HepG2 (cell line): ENCODE data around the gene WRAP73. TPM values are rescaled to one million over a fixed set of nuclear protein-coding genes. Genes with fewer than 3 reads are reported as not detected.

Experiments used
- ATAC-seq: fragments of 200-7000 bp; cut with Tn5 transposase; 3 replicates; pipeline ENCODE4 v1.9.1; 2020; ENCODE audit warnings: mild to moderate bottlenecking, moderate library complexity
- BruUV-seq: library from RNA; stranded (reverse); fragments of 400-500 nt; replicated peaks from 2 replicates; lab custom pipeline; 2021; lab: Mats Ljungman, UMichigan
- CTCF ChIA-PET: fragments of 300-600 bp; formaldehyde crosslinking; extraction: SDS; loops from one replicate; lab custom pipeline; 2021; ENCODE audit warnings: low total read pairs, inconsistent platforms, low intra/inter-chr PET ratio; lab: Yijun Ruan, JAX
- POLR2A ChIA-PET: fragments of 350-600 bp; sonication (Branson Sonifier 250); formaldehyde crosslinking; loops from one replicate; lab custom pipeline; 2020; ENCODE audit warnings: antibody characterized with exemption, inconsistent platforms; lab: Yijun Ruan, JAX
- DNase-seq: peaks from one replicate; pipeline ENCODE4 v3.0.0-alpha.2; 2015; ENCODE audit warnings: low spot score
- FAIRE-seq: peaks from 3 replicates; lab custom pipeline; 2011; peaks lifted over from hg19 to GRCh38; lab: Jason Lieb, UNC
- H2AFZ ChIP-seq: one replicate; pipeline ENCODE4 v1.6.1; 2011; ENCODE audit warnings: low read length, inconsistent platforms
- H3K27ac ChIP-seq: fragments of 300-600 bp; 3 replicates; pipeline ENCODE4 v1.8.0; 2011; ENCODE audit warnings: mixed run types, mild to moderate bottlenecking, mixed read lengths, low read length, inconsistent platforms; ENCODE audit not compliant: insufficient read depth; ENCODE audit errors: extremely low read length
- H3K27me3 ChIP-seq, 2 experiments: fragments of 200-600 bp in 1 of 2; 2 replicates in 1 of 2; 3 replicates in 1 of 2; pipeline versions ENCODE4 v1.6.0 to v1.8.0; 2011; ENCODE audit warnings: low read length in 2 of 2, mild to moderate bottlenecking in 2 of 2, moderate library complexity in 2 of 2, inconsistent platforms in 1 of 2; ENCODE audit not compliant: insufficient read depth in 2 of 2, control insufficient read depth in 1 of 2
- H3K36me3 ChIP-seq, 2 experiments: fragments of 200-600 bp in 1 of 2; replicated peaks in 1 of 2; 2 replicates in 1 of 2; 3 replicates in 1 of 2; pipeline versions ENCODE4 v1.5.1 to v1.8.0; 2011; ENCODE audit warnings: low read length in 2 of 2, inconsistent platforms in 1 of 2; ENCODE audit not compliant: insufficient read depth in 2 of 2, control insufficient read depth in 1 of 2
- H3K4me1 ChIP-seq: 2 replicates; pipeline ENCODE4 v1.5.1; 2012; ENCODE audit warnings: low read length, inconsistent platforms; ENCODE audit not compliant: insufficient read depth
- H3K4me2 ChIP-seq: 2 replicates; pipeline ENCODE4 v1.6.0; 2011; ENCODE audit warnings: low read depth, low read length, inconsistent platforms
- H3K4me3 ChIP-seq, 3 experiments: fragments of 200-600 bp in 1 of 3; sonication (generic), shearing (Covaris generic) in 1 of 3; replicated peaks in 1 of 3; 2 replicates each; pipeline ENCODE4 v1.5.1; 2011 to 2016; ENCODE audit warnings: low read length in 3 of 3, inconsistent platforms in 2 of 3, low read depth in 2 of 3, mild to moderate bottlenecking in 2 of 3, control low read depth in 1 of 3, mixed read lengths in 1 of 3; ENCODE audit not compliant: insufficient read depth in 1 of 3
- H3K79me2 ChIP-seq: one replicate; pipeline ENCODE4 v1.6.1; 2011; ENCODE audit warnings: low read length, inconsistent platforms; ENCODE audit not compliant: insufficient read depth
- H3K9ac ChIP-seq: 2 replicates; pipeline ENCODE4 v1.6.0; 2011; ENCODE audit warnings: mild to moderate bottlenecking, low read depth, low read length, inconsistent platforms; ENCODE audit not compliant: insufficient read depth
- H3K9me3 ChIP-seq: 2 replicates; pipeline ENCODE4 v1.5.1; 2012; ENCODE audit warnings: mild to moderate bottlenecking, low read length
- H4K20me1 ChIP-seq: 2 replicates; pipeline ENCODE4 v1.6.0; 2011; ENCODE audit warnings: inconsistent platforms, mild to moderate bottlenecking, low read length, moderate library complexity; ENCODE audit not compliant: insufficient read depth
- ARID3A ChIP-seq: IDR thresholded peaks from 2 replicates; pipeline ENCODE4 v1.6.1; 2012; ENCODE audit warnings: low read depth, low read length, improper control_type of control experiment
- BCL6 ChIP-seq: IDR thresholded peaks from 2 replicates; pipeline ENCODE4 v1.6.1; 2016; ENCODE audit warnings: missing genetic modification reagents, missing compliant biosample characterization
- E2F2 ChIP-seq: sonication (generic); formaldehyde crosslinking; IDR thresholded peaks from 2 replicates; pipeline ENCODE4 v1.4.0; 2020; ENCODE audit warnings: missing genetic modification reagents, borderline replicate concordance
- ETV5 ChIP-seq: IDR thresholded peaks from 2 replicates; pipeline ENCODE4 v1.6.1; 2018; ENCODE audit warnings: missing biosample characterization, missing genetic modification reagents, inconsistent platforms, borderline replicate concordance
- HHEX ChIP-seq: IDR thresholded peaks from 2 replicates; pipeline ENCODE4 v1.6.1; 2016; ENCODE audit warnings: control low read depth
- HMGA1 ChIP-seq: sonication (generic); formaldehyde crosslinking; conservative IDR thresholded peaks from 2 replicates; pipeline ENCODE4 v1.4.0; 2020; ENCODE audit warnings: missing genetic modification reagents
- ISL2 ChIP-seq: sonication (generic); formaldehyde crosslinking; IDR thresholded peaks from 2 replicates; pipeline ENCODE4 v1.5.0; 2020; ENCODE audit warnings: missing genetic modification reagents
- NR2F6 ChIP-seq, 2 experiments: IDR thresholded peaks; 2 replicates each; pipeline ENCODE4 v1.6.1; 2016; ENCODE audit warnings: antibody characterized with exemption in 1 of 2, mild to moderate bottlenecking in 1 of 2
- RAD21 ChIP-seq: fragments of 450-650 bp; formaldehyde crosslinking; IDR thresholded peaks from 2 replicates; pipeline ENCODE4 v1.5.0; 2020; ENCODE audit warnings: mild to moderate bottlenecking
- RBM39 ChIP-seq: fragments of 200-400 bp; formaldehyde crosslinking; IDR thresholded peaks from one replicate; pipeline ENCODE4 v1.6.1; 2018; ENCODE audit warnings: antibody characterized with exemption, mild to moderate bottlenecking, low read depth, low read length; ENCODE audit not compliant: poor library complexity, severe bottlenecking
- SATB2 ChIP-seq: sonication (generic); formaldehyde crosslinking; IDR thresholded peaks from 2 replicates; pipeline ENCODE4 v1.5.0; 2020; ENCODE audit warnings: missing genetic modification reagents
- SMC3 ChIP-seq: IDR thresholded peaks from 2 replicates; pipeline ENCODE4 v1.6.1; 2011; ENCODE audit warnings: low read length, improper control_type of control experiment
- STAG1 ChIP-seq: sonication (generic); formaldehyde crosslinking; IDR thresholded peaks from 2 replicates; pipeline ENCODE4 v1.4.0; 2020; ENCODE audit warnings: missing genetic modification reagents
- ZMYM3 ChIP-seq: sonication (generic); formaldehyde crosslinking; IDR thresholded peaks from 2 replicates; pipeline ENCODE4 v1.5.1; 2020; ENCODE audit warnings: mild to moderate bottlenecking, missing genetic modification reagents
- ZNF12 ChIP-seq: sonication (generic); formaldehyde crosslinking; IDR thresholded peaks from 2 replicates; pipeline ENCODE4 v1.5.0; 2020; ENCODE audit warnings: missing genetic modification reagents
- ZNF292 ChIP-seq: sonication (generic); formaldehyde crosslinking; IDR thresholded peaks from 2 replicates; pipeline ENCODE4 v1.8.1; 2022; ENCODE audit warnings: mild to moderate bottlenecking, low read depth, missing genetic modification reagents, borderline replicate concordance
- ZNF616 ChIP-seq: sonication (generic); formaldehyde crosslinking; IDR thresholded peaks from 2 replicates; pipeline ENCODE4 v1.5.0; 2020; ENCODE audit warnings: low read depth, mild to moderate bottlenecking, missing genetic modification reagents
- ZNF703 ChIP-seq: sonication (generic); formaldehyde crosslinking; IDR thresholded peaks from 2 replicates; pipeline ENCODE4 v1.5.1; 2020; ENCODE audit warnings: missing genetic modification reagents, mild to moderate bottlenecking, moderate library complexity, borderline replicate concordance
- ZNF788 ChIP-seq: sonication (generic); formaldehyde crosslinking; IDR thresholded peaks from 2 replicates; pipeline ENCODE4 v1.5.0; 2020; ENCODE audit warnings: mild to moderate bottlenecking, missing genetic modification reagents, borderline replicate concordance
- WGBS: methylation state at CpG from one replicate; pipeline ENCODE4 v1.1.6; 2017; ENCODE audit warnings: low lambda C conversion rate; 5-methylcytosine and 5-hydroxymethylcytosine counted together
- in situ Hi-C: cut with HindIII; loops from 2 replicates; pipeline ENCODE4 v1.10.0; 2017; ENCODE audit warnings: low pct_unique_long_range_greater_than_20kb; ENCODE audit not compliant: extremely low pct_ligation_motif_present
- intact Hi-C: fragments of 100-400 bp; cut with micrococcal nuclease; formaldehyde crosslinking; loops from one replicate; pipeline ENCODE4 v1.10.0; 2022; ENCODE audit not compliant: unreplicated experiment
- polyA plus RNA-seq, 8 experiments: library from polyadenylated mRNA; depleted of rRNA in 3 of 8; stranded (reverse) in 7 of 8; unstranded in 1 of 8; fragments of >200 nt; fragmentation: Illumina TruSeq in 4 of 8; extraction: Trizol in 4 of 8; gene quantifications; 2 replicates each; pipeline versions ENCODE4 v1.2.1 to v1.2.3, GENCODE V29; 2011 to 2016; ENCODE audit warnings: low read depth in 4 of 8, missing spikeins in 1 of 8, mixed read lengths in 1 of 8; ENCODE audit not compliant: insufficient read depth in 1 of 8
- total RNA-seq, 5 experiments: library from RNA; depleted of rRNA; stranded (reverse); fragments of >200 nt; fragmentation: Illumina TruSeq; extraction: Trizol; gene quantifications; 2 replicates each; pipeline ENCODE4 v1.2.3, GENCODE V29; 2016; ENCODE audit warnings: low read depth in 1 of 5
- TF ChIP-seq, protein P1 (sequence below): sonication (generic); formaldehyde crosslinking; conservative IDR thresholded peaks from 2 replicates; pipeline ENCODE4 v1.5.0; 2020; ENCODE audit warnings: missing genetic modification reagents

The WRAP73 gene
- total and polyA plus RNA-seq, 2 of the 13 experiments (the other 11 are each of a cell fraction or from before 2014, with no cell fraction given): 18.1 to 40.4 TPM

- ATAC-seq (no peak), FAIRE-seq (peak; percentile 15), DNase-seq (no peak)
- WGBS: 27% methylated on average over 13 of the region's 20 CpGs
- no peak overlapping the region for H3K4me2 ChIP-seq
- H3K9ac ChIP-seq: no peak overlapping the region
- no peaks in the 10 kb centered on the region for H3K9me3 ChIP-seq
- no peak overlapping the region for H3K27ac ChIP-seq
- no peaks in the 10 kb centered on the region for H3K36me3 ChIP-seq
- ChIA-PET CTCF (interaction anchor here (1.1 to 2.3 kb wide), 3 partner anchors 26 to 50 kb away, joined by 3 to 6 read pairs (median 6); no protein-coding TSS in a partner anchor), POLR2A (no interaction called here)
- H3K4me3 ChIP-seq: no peak overlapping the region
- no peak overlapping the region for H2AFZ ChIP-seq
- in situ Hi-C loops (no loop called here), intact Hi-C loops (loop anchor here (2.0 to 5.0 kb wide), 2 partner anchors 50 to 123 kb away; no protein-coding TSS in a partner anchor)
- H3K79me2 ChIP-seq: no peaks in the 10 kb centered on the region
- peaks cover 55% of the 10 kb centered on the region for H3K4me1 ChIP-seq
- peaks cover 18 to 80% of the 10 kb centered on the region in 2 experiments for H3K27me3 ChIP-seq
- H4K20me1 ChIP-seq: peaks cover under 1% of the 10 kb centered on the region; the same call in 1 of the 2 replicates
- BruUV-seq: no TSS peak
- TF ChIP-seq SMC3 (peak; percentile 52), ARID3A (no peak), E2F2 (CRISPR knock-in tag) (no peak), ZNF703 (CRISPR knock-in tag) (no peak), ETV5 (CRISPR knock-in tag) (no peak), ZNF292 (no peak), HHEX (CRISPR knock-in tag) (no peak), BCL6 (no peak), ISL2 (no peak), RBM39 (no peak), ZNF788 (CRISPR knock-in tag) (no peak), ZNF616 (CRISPR knock-in tag) (no peak), ZMYM3 (CRISPR knock-in tag) (no peak), RAD21 (CRISPR knock-in tag) (peak; percentile 67), STAG1 (peak; percentile 69), ZNF12 (CRISPR knock-in tag) (no peak), NR2F6 (IDR thresholded peaks at IDR 0.05) (no peak), NR2F6 (CRISPR knock-in tag; IDR thresholded peaks at IDR 0.05) (no peak), SATB2 (CRISPR knock-in tag) (no peak), HMGA1 (CRISPR knock-in tag) (no peak)
- TF ChIP-seq, protein P1, sequence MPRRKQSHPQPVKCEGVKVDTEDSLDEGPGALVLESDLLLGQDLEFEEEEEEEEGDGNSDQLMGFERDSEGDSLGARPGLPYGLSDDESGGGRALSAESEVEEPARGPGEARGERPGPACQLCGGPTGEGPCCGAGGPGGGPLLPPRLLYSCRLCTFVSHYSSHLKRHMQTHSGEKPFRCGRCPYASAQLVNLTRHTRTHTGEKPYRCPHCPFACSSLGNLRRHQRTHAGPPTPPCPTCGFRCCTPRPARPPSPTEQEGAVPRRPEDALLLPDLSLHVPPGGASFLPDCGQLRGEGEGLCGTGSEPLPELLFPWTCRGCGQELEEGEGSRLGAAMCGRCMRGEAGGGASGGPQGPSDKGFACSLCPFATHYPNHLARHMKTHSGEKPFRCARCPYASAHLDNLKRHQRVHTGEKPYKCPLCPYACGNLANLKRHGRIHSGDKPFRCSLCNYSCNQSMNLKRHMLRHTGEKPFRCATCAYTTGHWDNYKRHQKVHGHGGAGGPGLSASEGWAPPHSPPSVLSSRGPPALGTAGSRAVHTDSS (CRISPR knock-in tag): no peak
Observed at GRCh38 chr1:3614755-3615742, 34.9 kb downstream of the WRAP73 start.
